Activated T-helper 1 cell treated with Interleukin-2 at 50 U/mL for 16 hours (primary cell): ENCODE data around the gene CAMK2B.

Experiments used
- DNase-seq: peaks from one replicate; pipeline ENCODE4 v3.0.0-alpha.2; 2020; ENCODE audit warnings: low read depth

CAMK2B gene

GRCh38 chr7:44329888-44330287, 4.5 kb upstream of the CAMK2B start:
- no peak for DNase-seq

- DNase-seq, result no peak
These were observed 3.7 kb upstream of the CAMK2B start for GRCh38 chr7:44329081-44329480.

- no peak for DNase-seq
These were observed 2.6 kb upstream of the CAMK2B start for GRCh38 chr7:44327981-44328380.

GRCh38 chr7:44326261-44327125, 1.1 kb upstream of the CAMK2B start:
- DNase-seq, result no peak

- DNase-seq, result no peak
These were observed 432 bp upstream of the CAMK2B start for GRCh38 chr7:44325811-44326241.

GRCh38 chr7:44324481-44325200, 753 bp downstream of the CAMK2B start:
- DNase-seq, result no peak

GRCh38 chr7:44324204-44324480, 1.3 kb downstream of the CAMK2B start:
- DNase-seq, result no peak

GRCh38 chr7:44323381-44324203, 1.8 kb downstream of the CAMK2B start:
- no peak for DNase-seq

GRCh38 chr7:44322631-44323363, 2.6 kb downstream of the CAMK2B start:
- DNase-seq, result no peak

- no peak for DNase-seq
These were observed 3.6 kb downstream of the CAMK2B start for GRCh38 chr7:44321796-44322195.

- no peak for DNase-seq
These were observed 4.5 kb downstream of the CAMK2B start for GRCh38 chr7:44320794-44321371.

- DNase-seq, result no peak
These were observed 5.3 kb downstream of the CAMK2B start for GRCh38 chr7:44320141-44320540.

- no peak for DNase-seq
These were observed 7.1 kb downstream of the CAMK2B start for GRCh38 chr7:44318332-44318731.

- no peak for DNase-seq
These were observed 10.0 kb downstream of the CAMK2B start for GRCh38 chr7:44315301-44315903.

GRCh38 chr7:44313621-44314031, 11.8 kb downstream of the CAMK2B start:
- no peak for DNase-seq

- no peak for DNase-seq
These were observed 12.4 kb downstream of the CAMK2B start for GRCh38 chr7:44313016-44313415.

- no peak for DNase-seq
These were observed 13.6 kb downstream of the CAMK2B start for GRCh38 chr7:44311561-44312495.

- DNase-seq, result no peak
These were observed 15.1 kb downstream of the CAMK2B start for GRCh38 chr7:44310221-44310848.

GRCh38 chr7:44309271-44310091, 15.9 kb downstream of the CAMK2B start:
- peak; percentile 9 for DNase-seq
